Measurements from ENCODE around the gene MAML2. TPM values are rescaled to one million over a fixed set of nuclear protein-coding genes. Genes with fewer than 3 reads are reported as not detected.

Gene MAML2
- total RNA-seq, 1 experiment from 2014 or later, result 2.7 TPM

DNA sequence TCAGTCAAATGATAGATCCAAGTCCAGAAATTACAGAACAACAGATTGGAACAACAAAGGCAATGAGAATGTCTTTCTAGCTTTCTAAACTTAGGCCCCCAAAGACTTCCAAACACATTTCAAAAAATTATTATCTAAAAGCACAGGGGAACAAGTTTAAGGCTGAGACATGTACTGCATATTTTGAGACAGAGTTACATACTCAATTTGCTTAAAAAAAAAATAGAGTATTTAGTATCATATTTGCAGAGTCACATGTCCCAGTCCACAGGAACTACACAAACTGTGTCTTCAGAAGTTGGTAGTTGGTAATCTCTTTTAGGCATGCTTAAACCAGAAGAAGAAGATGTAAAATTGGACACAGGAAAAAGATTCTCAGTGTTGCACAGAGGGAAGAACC lies 127.2 kb downstream of the MAML2 start:
- Histone ChIP-seq H3K9ac (ENCODE audit: extremely low read depth, insufficient read length, low read length) (no peak overlapping the region), H4K5ac (ENCODE audit: insufficient read length, low read depth, low read length) (no peak overlapping the region), H3K27ac (ENCODE audit: insufficient read length, low read depth, low read length) (no peak overlapping the region), H3K23ac (ENCODE audit: insufficient read length, low read depth, low read length) (no peak overlapping the region), H2BK15ac (ENCODE audit: low read depth, low read length) (no peak overlapping the region), H2AFZ (ENCODE audit: low read length) (no peak overlapping the region), H3K79me2 (ENCODE audit: insufficient read depth, low read length) (no peaks in the 10 kb centered on the region; the same call in 1 of the 2 replicates), H3K4ac (ENCODE audit: low read depth, low read length) (no peak overlapping the region), H4K8ac (replicated peaks; ENCODE audit: insufficient read length, low read depth, low read length) (no peak overlapping the region), H2AK5ac (ENCODE audit: insufficient read length, low read length) (no peak overlapping the region), H3K9me3 (ENCODE audit: control insufficient read depth, low read depth, low read length) (no peaks in the 10 kb centered on the region), H3K27me3 (ENCODE audit: insufficient read depth, low read length) (no peaks in the 10 kb centered on the region), H3K23me2 (ENCODE audit: insufficient read length, low read depth, low read length, poor library complexity, severe bottlenecking) (no peaks in the 10 kb centered on the region), H3T11ph (ENCODE audit: low read length) (no peak overlapping the region), H4K91ac (ENCODE audit: insufficient read length, low read depth, low read length) (no peak overlapping the region), H3K79me1 (ENCODE audit: insufficient read depth, low read depth, low read length, poor library complexity, severe bottlenecking) (no peaks in the 10 kb centered on the region), H3K4me2 (ENCODE audit: insufficient read depth, insufficient read length, low read length) (no peak overlapping the region), H2BK12ac (ENCODE audit: insufficient read length, low read depth, low read length) (no peak overlapping the region), H2BK20ac (ENCODE audit: low read depth, low read length, poor library complexity, severe bottlenecking) (no peak overlapping the region), H3K4me1 (ENCODE audit: insufficient read depth, low read length) (peaks cover 12% of the 10 kb centered on the region; the same call in 1 of the 2 replicates), H4K20me1 (ENCODE audit: control insufficient read depth, insufficient read depth, insufficient read length) (no peaks in the 10 kb centered on the region), H3K56ac (ENCODE audit: insufficient read length, low read depth, low read length) (no peak overlapping the region), H3K14ac (ENCODE audit: insufficient read depth, low read length) (no peak overlapping the region), H2BK120ac (ENCODE audit: low read depth, low read length, poor library complexity, severe bottlenecking) (no peak overlapping the region), H2BK5ac (ENCODE audit: insufficient read length, low read length) (no peak overlapping the region), H3K18ac (ENCODE audit: insufficient read length, low read depth, low read length) (no peak overlapping the region)
- TF ChIP-seq, protein P1, sequence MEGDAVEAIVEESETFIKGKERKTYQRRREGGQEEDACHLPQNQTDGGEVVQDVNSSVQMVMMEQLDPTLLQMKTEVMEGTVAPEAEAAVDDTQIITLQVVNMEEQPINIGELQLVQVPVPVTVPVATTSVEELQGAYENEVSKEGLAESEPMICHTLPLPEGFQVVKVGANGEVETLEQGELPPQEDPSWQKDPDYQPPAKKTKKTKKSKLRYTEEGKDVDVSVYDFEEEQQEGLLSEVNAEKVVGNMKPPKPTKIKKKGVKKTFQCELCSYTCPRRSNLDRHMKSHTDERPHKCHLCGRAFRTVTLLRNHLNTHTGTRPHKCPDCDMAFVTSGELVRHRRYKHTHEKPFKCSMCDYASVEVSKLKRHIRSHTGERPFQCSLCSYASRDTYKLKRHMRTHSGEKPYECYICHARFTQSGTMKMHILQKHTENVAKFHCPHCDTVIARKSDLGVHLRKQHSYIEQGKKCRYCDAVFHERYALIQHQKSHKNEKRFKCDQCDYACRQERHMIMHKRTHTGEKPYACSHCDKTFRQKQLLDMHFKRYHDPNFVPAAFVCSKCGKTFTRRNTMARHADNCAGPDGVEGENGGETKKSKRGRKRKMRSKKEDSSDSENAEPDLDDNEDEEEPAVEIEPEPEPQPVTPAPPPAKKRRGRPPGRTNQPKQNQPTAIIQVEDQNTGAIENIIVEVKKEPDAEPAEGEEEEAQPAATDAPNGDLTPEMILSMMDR (conservative IDR thresholded peaks at IDR 0.05), result no peak
- H3K27ac Mint-ChIP-seq, result no peak overlapping the region
- no peak overlapping the region for H3K4me3 Mint-ChIP-seq
- no peaks in the 10 kb centered on the region for H3K27me3 Mint-ChIP-seq (ENCODE audit: low read depth)
- H3K9me3 Mint-ChIP-seq, result no peaks in the 10 kb centered on the region
- DNase-seq, result no peak
- H3K4me1 Mint-ChIP-seq, result peaks cover 16 to 29% of the 10 kb centered on the region in 2 experiments
- H3K36me3 Mint-ChIP-seq (ENCODE audit: insufficient read depth in 1 of 3, low read depth in 3 of 3), result no peaks in the 10 kb centered on the region
